ENCODE results near the gene MYLK4.

- TF ChIP-seq ZBTB7A (CRISPR knock-in tag; IDR thresholded peaks at IDR 0.05) (no peak), FIP1L1 (IDR thresholded peaks at IDR 0.05; ENCODE audit: borderline replicate concordance, insufficient read depth, low read depth, low read length) (no peak), CTCF (CRISPR knock-in tag; IDR thresholded peaks at IDR 0.05) (no peak), ZNF292 (CRISPR knock-in tag; IDR thresholded peaks at IDR 0.05; ENCODE audit: borderline replicate concordance, low read depth) (no peak), ZXDC (CRISPR knock-in tag; IDR thresholded peaks at IDR 0.05) (no peak), ZBTB26 (CRISPR knock-in tag; IDR thresholded peaks at IDR 0.05; ENCODE audit: borderline replicate concordance) (no peak), SYNCRIP (IDR thresholded peaks at IDR 0.05; ENCODE audit: insufficient read depth, low read depth, low read length) (no peak), PAX8 (CRISPR knock-in tag; IDR thresholded peaks at IDR 0.05; ENCODE audit: borderline replicate concordance) (no peak), ZNF530 (CRISPR knock-in tag; IDR thresholded peaks at IDR 0.05; ENCODE audit: low read depth) (no peak), POLR2G (IDR thresholded peaks at IDR 0.05; ENCODE audit: low read depth, low read length) (no peak), ZBTB10 (CRISPR knock-in tag; IDR thresholded peaks at IDR 0.05; ENCODE audit: borderline replicate concordance) (no peak), ZFP91 (CRISPR knock-in tag; IDR thresholded peaks at IDR 0.05; ENCODE audit: borderline replicate concordance) (no peak), ZNF432 (CRISPR knock-in tag; IDR thresholded peaks at IDR 0.05; ENCODE audit: borderline replicate concordance) (no peak)
- TF ChIP-seq, protein P1, sequence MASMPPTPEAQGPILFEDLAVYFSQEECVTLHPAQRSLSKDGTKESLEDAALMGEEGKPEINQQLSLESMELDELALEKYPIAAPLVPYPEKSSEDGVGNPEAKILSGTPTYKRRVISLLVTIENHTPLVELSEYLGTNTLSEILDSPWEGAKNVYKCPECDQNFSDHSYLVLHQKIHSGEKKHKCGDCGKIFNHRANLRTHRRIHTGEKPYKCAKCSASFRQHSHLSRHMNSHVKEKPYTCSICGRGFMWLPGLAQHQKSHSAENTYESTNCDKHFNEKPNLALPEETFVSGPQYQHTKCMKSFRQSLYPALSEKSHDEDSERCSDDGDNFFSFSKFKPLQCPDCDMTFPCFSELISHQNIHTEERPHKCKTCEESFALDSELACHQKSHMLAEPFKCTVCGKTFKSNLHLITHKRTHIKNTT (CRISPR knock-in tag; IDR thresholded peaks at IDR 0.05), result no peak
Observed at GRCh38 chr6:2744778-2745177, 5.9 kb downstream of the MYLK4 start.

Measured in HepG2 (cell line).